SK-N-MC (cell line): Measurements from ENCODE around the gene PLXNA2.

Experiments used
- EZH2 ChIP-seq: fragments of 200-600 bp; sonication (generic); IDR thresholded peaks from one replicate; pipeline ENCODE4 v1.6.1; 2017; ENCODE audit warnings: antibody characterized with exemption
- FOXP2 ChIP-seq: optimal IDR thresholded peaks from 2 replicates; pipeline ENCODE3; 2011; ENCODE audit warnings: mild to moderate bottlenecking, moderate library complexity; ENCODE audit not compliant: insufficient read depth; ENCODE audit errors: extremely low read length, control extremely low read depth
- POLR2AphosphoS5 ChIP-seq: IDR thresholded peaks from 2 replicates; pipeline ENCODE4 v1.6.1; 2012; ENCODE audit warnings: mild to moderate bottlenecking, low read depth, low read length, borderline replicate concordance

- TF ChIP-seq EZH2 (no peak), POLR2AphosphoS5 (no peak), FOXP2 (no peak)
Measured at GRCh38 chr1:208113011-208113410, 131.2 kb downstream of the PLXNA2 start.
